GM04504 (cell line): ENCODE measurements around the gene WDR45B.

Source experiments
- DNase-seq: peaks from one replicate; pipeline ENCODE4 v3.0.0-alpha.2; 2012; ENCODE audit warnings: low read depth

WDR45B gene

DNA sequence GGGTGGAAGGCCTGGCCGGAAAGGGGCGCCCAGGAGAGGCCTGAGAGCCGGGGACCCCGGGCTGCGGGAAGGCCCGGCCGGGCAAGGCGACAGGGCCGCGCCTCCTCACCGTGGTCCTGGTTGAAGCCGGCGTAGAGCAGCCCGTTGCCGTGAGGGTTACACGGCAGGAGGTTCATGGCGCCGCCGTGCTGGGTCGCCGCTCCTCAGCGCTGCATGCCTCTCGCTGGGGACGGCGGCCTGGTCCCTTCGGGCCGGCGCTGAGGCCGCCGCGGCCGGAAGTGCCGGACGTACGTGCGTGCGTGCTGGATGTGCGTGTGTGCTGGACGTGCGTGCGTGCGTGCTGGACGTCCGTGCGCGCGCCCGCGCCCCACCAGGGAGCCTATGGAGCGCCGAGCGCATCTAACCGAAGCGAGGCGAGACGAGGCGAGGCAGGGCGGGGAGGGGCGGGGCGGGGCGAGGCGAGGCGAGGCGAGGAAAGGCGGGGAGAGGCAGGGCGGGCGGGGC lies at the start of gene WDR45B:
TSS of gene WDR45B (minus strand) at position 280 of the 504 bp plus-strand sequence. CDS start at position 176, 104 bp downstream.
- peak; percentile 93 for DNase-seq

DNA sequence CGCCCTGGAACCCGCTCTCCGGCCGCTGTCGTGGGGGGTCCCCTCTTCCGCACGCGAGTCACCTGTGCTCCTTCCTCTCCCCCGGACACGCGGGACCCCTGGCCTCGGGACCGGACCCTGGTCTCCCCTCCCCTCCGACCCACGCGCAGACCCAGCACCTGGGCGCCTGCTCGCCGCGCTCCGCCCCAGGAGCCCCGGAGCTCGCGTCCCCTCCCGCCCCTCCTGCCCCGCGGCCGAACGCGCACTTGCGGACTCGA lies 49.5 kb upstream of the WDR45B start:
- no peak for DNase-seq

DNA sequence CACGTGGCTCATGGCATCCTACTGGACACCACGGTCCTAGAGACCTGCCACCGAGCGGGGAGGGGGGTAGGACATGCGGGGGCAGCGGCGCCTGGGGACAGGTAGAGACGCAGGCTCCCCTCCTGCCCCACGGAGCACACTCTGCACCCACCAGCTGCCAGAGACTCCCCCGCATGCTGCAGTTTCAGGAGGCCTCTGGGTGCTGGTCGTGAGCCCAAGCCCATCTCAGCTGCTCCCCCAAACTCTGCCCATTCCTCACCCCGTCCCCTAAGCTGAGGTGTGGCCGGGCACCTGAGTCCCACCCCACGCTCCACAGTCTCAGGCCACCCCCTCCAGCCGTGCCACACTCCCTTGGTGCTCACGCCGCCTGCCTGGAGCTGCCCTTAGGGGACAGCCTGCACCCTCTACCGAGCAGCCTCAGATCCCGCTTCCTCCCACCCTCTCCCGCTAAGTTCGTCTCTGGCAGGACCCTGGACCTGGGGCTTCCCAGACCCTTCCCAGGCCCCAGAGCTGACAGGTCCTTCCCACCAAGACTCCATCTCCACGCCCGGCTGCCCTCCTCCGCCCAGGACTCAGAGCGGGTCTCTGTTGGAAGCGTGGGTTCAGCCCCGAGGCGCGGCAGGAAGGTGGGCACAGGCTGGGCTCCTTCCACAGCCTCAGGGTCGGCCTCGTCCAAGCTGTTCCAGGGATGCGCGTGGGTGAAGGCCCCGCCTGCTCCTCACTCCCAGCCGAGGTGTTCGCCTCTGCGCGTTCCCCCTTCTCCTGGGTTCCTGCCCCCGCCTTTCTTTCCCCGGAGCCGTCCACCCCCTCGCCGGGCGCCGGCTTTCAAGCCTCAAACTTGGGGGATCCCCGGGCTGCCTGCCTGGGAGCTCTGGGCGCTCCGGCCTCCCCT lies 48.9 kb upstream of the WDR45B start:
- no peak for DNase-seq

DNA sequence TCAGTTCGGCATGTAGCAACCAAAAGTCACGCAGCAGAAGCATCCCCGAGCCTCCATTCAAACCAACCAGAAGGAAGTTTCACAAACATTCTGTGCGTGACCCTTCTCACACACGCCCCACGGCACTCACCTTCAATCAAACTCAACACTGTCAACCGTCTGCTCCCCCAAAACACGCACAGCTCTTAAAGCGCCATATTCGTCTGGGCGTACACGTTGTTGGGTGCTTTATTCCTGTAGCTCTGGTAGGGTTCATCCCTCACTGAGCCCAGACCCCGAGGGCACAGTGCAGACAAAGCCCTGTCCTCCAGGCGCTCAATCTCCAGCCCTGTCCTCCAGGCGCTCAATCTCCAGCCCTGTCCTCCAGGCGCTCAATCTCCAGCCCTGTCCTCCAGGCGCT lies 48.0 kb upstream of the WDR45B start:
- DNase-seq = no peak

DNA sequence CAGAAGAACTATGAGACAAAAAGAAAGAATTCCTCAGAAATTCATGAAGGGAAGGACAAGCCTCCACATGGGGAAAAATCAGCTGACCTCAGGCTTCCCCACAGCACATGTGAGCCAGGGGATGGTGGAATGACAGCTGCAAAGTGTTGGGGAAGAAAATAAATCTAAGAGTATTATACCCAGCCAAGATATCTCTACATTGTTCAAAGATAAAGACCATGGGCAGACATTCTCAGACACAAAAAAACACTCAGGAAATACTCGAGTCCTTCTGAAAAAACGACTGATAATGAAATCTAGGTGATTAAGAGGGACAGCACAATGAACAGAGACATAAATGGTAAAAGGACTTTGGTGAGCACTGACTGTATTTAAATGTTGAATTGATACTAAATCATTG lies 46.4 kb upstream of the WDR45B start:
- DNase-seq = no peak

DNA sequence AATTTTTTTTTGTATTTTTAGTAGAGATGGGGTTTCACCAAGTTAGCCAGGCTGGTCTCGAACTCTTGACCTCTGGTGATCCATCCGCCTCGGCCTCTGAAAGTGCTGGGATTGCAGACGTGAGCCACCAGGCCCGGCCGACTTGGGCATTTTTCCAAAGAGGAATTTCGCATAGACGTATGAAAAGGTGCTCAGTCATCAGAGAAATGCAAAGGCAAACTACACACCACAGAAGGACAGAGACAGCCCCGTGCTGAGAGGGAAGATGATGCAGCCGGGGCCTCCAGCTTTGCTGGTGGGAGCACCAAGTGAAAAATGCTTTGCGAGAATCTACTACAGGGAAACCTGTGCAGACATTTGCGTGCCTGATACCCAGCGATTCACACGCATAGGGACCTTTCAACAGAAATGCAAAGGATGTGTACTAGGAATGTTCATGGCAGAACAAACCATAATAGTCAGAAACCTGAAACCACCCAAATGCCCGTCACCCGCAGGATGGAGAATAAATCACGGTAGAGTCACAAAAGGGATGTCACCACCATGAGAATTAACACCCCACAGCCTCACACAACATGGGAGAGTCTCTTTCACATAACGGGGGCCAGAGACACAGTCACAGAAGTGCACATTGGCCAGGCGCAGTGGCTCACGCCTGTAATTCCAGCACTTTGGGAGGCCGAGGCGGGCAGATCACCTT lies 45.1 kb upstream of the WDR45B start:
- no peak for DNase-seq

DNA sequence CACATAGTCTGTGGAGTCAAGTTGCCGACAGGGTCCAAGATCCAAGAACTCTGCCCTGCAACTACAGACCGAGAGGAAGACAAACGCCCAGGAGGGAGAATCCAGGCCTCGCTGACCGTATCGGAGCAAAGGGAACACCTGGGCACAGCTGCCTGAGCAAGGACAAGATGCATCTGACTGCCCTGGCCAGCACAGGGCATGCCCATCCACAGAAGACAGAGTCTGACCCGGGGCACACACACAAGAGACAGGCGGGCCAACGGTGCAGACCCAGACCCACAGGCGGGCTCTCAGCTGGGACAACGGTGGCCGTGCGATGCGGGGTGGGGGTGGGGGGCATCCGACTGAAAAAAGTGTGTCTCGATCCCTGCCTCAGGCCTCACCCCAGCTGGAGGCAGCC lies 44.0 kb upstream of the WDR45B start:
- no peak for DNase-seq

DNA sequence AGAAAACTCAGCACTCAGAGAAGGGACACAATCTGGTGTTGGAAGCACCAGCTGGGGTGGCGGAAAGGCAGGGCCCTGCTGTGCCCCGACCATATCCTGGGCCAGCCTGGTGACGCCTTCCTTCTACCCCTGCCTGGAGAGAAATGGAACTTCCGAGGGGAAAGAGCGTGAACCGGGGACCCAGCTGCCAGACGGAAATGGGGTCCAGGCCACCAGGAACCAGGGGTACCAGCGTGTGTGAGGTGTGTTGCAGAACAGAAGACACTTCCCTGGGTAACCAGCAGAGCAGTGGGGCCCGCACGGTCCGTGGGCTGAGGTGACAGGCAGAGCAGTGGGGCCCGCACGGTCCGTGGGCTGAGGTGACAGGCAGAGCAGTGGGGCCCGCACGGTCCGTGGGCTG lies 43.5 kb upstream of the WDR45B start:
- no peak for DNase-seq

DNA sequence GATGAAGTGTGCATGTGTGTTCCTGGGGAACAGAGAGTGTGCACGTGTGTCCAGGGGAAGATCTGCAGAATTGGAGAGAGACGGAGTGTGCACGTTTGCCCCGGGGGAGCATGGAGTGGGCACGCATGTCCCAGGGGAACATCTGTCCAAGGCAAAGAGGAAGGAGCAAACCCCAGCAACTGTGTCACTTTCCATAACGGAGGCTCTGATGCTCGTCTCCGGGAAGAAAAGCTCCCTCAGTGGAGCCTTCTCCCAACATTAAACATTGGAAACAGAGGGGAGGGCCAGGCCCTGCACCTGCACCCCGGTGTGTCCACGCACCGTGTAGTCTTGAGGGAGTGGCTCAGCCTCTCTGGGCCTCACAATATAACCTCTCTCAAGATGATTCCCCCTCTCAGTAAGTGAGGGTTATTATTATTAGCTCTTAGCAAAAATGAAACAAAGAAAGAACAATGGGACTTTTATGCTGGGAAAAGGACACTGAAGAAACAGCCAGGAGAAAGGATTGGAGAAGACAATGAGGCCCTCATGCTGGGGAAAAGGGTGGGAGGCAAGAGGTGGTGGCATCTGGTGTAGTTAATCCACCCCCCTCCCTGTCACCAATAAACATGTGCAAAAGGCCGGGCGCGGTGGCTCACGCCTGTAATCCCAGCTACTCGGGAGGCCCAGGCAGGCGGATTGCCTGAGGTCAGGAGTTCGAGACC lies 42.7 kb upstream of the WDR45B start:
- DNase-seq = no peak

DNA sequence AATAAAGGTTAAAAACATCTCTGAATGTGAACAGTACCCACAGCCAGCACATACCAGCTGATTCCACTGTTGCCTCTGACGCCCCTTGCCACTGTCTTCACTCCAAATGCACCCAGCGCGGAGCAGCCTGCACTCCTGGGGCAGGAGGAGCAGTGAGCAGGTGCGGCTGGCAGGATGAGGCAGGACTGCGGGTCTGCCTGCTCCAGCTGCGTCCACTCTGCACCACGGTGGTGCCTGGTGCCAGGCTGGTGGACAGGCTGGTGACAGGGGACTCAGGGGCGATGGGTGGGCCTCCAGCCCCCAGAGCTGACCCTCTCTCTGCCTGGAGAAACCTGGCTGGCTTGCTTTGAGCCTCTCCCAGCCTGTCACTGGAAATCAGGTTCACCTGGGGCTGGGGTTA lies 40.8 kb upstream of the WDR45B start:
- no peak for DNase-seq

DNA sequence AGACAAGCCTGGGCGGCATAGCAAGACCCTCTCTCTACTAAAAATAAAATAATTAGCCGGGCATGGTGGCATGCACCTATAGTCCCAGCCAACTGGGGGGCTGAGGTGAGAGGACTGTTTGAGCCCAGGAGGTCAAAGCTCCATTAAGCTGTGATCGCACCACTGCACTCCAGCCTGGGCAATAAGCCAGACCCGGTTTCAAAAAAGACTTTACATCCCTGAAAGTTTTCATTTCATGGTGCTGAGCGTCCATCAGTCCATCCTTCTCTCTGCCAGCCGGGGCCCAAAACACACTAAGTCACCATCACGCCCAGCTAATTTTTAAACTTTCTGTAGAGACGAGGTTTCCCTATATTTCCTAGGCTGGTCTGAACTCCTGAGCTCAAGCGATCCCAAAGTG lies 39.6 kb upstream of the WDR45B start:
- no peak for DNase-seq

DNA sequence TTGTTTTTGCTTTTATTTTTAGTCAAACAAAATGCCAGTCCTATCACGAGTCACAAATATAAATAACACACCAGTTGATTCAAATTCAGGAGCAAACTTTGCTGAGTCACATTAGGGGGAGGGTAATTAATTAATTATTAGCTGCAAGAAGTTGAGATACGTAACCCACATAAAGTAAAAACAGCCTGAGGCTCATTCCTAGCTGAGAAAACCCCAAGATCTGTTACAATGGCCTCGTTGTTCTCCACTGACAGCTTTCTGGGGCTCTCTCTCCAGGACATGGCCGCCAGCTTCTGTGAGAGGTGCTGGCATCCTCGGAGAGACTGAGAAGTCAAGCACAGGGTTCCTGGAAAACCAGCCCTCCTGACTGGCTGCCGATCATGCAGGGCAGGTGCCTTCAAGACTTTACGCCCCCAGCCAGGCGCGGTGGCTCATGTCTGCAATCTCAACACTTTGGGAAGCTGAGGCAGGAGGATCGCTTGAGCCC lies 39.2 kb upstream of the WDR45B start:
- no peak for DNase-seq

DNA sequence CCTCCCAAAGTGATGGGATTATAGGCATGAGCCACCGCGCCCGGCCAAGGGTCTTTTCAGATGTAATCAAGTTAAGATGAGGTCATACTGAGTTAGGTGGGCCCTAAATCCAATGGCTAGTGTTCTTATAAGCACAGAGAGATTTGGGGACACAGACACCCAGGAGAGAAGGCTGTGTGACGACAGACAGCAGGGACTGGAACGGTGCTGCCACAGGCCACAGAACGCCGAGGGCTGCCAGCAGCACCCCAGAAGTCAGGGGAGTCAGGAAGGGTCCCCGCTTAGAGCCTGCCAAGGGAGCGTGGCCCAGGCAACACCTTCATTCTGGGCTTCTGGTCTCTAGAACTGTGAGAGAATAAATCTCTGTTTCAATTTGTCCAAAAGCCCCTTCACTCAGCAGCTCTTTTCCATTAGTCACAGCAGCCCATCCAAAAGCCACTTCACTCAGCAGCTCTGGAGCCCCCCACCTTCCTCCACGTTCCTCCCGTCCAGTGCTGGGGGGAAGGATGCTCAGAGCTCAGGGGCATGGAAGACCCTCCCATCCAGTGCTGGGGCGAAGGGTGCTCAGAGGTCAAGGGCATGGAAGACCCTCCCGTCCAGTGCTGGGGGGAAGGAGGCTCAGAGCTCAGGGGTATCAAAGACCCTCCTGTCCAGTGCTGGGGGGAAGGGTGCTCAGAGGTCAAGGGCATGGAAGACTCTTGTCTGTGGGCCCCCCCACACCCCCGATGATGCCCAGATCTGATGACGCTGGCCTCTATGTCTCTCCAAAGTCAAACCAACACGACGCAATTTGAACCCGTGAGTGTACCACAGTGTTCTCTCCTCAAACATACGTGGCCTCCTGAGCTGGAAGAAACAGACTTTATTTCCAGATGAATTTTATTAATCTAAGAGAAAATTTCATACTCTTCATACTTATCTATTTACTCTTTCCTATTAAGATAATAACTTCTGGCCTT lies 38.4 kb upstream of the WDR45B start:
- no peak for DNase-seq

DNA sequence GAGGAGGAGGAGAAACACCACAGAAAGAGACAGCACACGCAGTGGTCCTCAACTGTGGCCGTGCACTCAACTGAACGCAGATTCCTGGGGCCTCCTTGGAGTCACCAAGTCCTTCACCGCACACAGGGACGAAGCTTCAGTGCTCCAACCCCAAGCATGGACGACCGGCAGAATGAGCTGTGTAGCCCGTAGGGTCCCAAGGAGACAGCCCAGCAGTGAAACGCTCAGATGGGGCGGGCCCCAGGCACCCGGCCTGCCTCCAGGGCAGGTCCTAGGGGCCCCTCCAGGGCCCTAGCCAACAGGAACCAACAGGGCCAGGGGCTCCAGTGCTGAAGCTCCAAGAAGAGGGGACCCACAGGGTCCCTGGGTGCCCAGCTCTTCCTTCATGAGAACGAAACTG lies 37.0 kb upstream of the WDR45B start:
- no peak for DNase-seq

DNA sequence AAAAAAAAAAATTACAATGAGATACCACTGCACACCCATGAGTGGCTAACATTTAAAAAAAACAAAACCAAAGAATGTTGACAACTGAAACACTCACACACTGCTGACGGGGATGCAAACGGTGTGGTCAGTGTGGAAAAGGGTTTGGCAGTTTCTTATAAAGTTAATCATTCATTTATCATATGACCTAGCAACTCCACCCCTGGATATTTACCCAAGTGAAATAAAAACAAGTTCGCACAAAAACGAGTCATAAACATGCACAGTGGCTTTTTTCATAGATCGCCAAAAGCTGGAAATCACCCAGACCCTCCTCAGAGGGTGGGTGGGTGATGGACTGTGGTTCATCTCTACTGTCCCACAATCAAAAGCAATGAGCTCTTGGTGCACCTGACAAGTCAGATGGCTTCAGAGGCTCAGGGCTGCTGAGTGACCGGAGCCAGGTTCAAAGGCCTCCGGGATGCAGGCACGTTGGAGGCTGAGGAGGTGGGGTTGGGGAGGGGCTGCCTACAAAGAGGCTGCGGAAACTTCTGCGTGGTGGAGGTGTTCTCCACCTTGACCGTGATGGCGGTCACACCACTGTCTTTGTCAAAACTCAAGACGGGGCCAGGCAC lies 36.1 kb upstream of the WDR45B start:
- no peak for DNase-seq

DNA sequence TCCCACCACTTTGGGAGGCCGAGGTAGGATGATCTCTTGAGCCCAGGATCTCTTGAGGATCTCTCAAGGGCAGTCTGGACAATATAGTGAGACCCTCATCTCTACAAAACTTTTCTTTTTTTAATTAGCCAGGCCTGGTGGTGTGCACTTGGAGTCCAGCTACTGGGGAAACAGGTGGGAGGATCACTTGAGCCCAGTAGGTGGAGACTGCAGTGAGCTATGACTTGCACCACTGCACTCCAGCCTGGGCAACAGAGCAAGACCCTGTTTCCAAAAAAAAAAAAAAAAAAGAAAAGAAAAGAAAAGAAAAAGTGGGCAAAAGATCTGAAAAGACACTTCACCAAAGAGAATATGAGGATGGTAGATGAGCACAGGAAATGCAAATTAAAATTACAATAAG lies 35.3 kb upstream of the WDR45B start:
- no peak for DNase-seq

DNA sequence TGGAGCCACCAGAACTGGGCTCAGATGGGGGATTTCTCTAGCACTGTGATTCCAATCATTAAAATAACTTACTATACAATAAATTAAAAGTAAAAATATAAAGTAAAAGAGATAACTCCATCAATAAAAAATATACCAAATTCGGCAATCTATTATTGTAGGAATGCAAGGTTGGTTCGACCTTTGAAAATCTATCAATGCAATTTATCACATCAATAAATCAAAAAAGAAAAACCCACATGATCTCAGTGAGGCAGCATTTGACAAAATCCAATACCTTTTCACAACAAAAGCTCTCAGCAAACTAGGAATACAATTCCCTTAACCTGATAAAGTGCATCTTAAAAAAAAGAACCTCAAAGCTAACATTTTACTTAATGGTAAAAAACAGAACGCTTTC lies 33.3 kb upstream of the WDR45B start:
- no peak for DNase-seq

DNA sequence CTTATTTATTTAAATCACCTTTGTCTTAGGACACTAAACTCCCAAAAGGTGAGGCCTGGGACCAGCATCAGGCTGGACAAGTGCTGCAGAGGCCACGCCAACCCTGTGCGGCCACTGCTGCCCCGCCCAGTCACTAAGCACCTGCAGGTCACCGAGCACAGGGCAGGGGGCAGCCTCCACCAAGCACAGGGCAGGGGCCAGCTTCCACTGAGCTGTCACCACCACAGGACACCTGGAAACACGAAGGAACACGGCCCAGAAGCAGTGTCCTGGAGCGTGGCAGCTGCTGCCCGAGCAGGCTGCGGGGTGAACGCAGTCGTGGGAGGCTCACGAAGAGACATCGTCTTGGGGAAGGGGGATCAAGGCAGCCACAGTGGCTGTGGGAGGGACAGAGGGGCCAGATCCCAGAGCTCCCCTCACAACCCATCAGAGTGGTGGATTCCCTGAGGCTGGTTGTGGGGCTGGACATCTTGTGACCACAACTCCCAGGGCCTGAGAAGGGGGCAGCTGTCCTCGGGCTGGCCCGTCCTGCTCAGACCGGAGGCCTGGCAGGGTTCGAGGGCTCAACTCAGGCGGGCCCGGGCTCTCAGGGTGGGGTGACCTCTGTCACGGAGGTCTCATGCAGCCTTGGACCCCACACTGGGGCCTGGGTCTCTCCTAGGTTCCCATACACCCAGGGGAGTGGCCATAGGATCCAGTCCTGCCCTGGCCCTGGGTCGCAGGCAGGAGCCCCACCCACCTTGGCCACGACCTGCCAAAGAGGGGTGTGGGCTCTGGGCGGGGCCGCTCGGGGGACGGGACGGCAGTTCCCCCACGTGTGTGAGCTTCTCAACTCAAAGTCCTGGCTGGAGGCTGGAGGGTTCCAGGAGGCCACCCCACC lies 31.6 kb upstream of the WDR45B start:
- DNase-seq = no peak

DNA sequence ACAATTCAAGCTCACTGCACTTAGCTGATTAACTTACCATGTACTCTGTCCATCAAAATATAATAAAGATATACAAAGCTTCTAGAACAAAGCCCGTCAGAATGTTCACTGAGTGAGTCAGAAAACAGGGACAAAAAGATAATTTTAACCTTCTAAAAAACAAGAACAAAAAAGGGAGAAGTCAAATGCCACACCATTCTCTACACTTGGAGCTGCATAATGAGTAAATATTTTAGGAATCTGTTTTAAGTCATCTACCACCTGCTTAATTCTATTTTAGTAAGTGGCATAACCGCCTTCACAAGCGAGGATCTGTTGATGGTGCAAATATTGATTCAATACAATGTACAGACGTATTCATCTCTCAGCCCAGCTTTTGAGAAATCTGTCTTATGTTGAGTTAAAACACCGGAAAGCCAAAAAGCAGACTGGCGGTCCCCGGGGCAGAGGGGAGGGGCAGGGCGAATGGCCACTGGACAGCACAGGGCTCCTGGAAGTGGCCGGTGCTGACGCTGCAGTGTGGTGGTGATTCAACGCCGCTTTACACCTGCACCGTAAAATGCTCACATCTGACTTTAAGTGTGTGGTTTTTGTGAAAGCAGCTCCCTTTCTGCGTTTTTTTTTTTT lies 30.1 kb upstream of the WDR45B start:
- no peak for DNase-seq
